K562 (cell line): ENCODE data around the gene CIAO2A. TPM values are rescaled to one million over a fixed set of nuclear protein-coding genes. Genes with fewer than 3 reads are reported as not detected.

Experiments used
- ATAC-seq: fragments of 200-7000 bp; cut with Tn5 transposase; 3 replicates; pipeline ENCODE4 v1.9.1; 2020; ENCODE audit warnings: moderate library complexity
- BruUV-seq: library from RNA; stranded (reverse); fragments of 400-500 nt; replicated peaks from 2 replicates; lab custom pipeline; 2021; lab: Mats Ljungman, UMichigan
- CTCF ChIA-PET: fragments of 300-600 bp; formaldehyde crosslinking; extraction: SDS; loops from one replicate; lab custom pipeline; 2021; ENCODE audit warnings: low intra/inter-chr PET ratio; lab: Yijun Ruan, JAX
- POLR2A ChIA-PET: fragments of 300-600, 350-650 bp; sonication (Branson Sonifier 250); formaldehyde crosslinking; extraction: SDS; loops from one replicate; lab custom pipeline; 2021; ENCODE audit warnings: antibody characterized with exemption, inconsistent platforms; lab: Yijun Ruan, JAX
- DNase-seq, 4 experiments: peaks; one replicate each; pipeline versions ENCODE4 v3.0.0 to v3.0.0-alpha.2; 2011 to 2018; ENCODE audit warnings: low spot score in 3 of 4, mixed read lengths in 3 of 4; ENCODE audit errors: extremely low read depth in 1 of 4
- FAIRE-seq: peaks from 2 replicates; lab custom pipeline; 2011; peaks lifted over from hg19 to GRCh38; lab: Jason Lieb, UNC
- H2AFZ ChIP-seq: 2 replicates; pipeline ENCODE4 v1.6.0; 2011; ENCODE audit warnings: low read depth, low read length, control low read depth, inconsistent platforms
- H3K27ac ChIP-seq: fragments of 200-600 bp; 3 replicates; pipeline ENCODE4 v1.8.0; 2011; ENCODE audit warnings: low read depth, mild to moderate bottlenecking, control low read depth, inconsistent platforms, low read length, moderate library complexity, mixed read lengths; ENCODE audit errors: extremely low read depth
- H3K27me3 ChIP-seq, 2 experiments: fragments of 300-600 bp in 1 of 2; 2 replicates in 1 of 2; 3 replicates in 1 of 2; pipeline versions ENCODE4 v1.6.0 to v1.8.0; 2011; ENCODE audit warnings: inconsistent platforms in 2 of 2, low read length in 2 of 2, mild to moderate bottlenecking in 1 of 2, mixed read lengths in 1 of 2, moderate library complexity in 1 of 2; ENCODE audit not compliant: control insufficient read depth in 2 of 2, insufficient read depth in 2 of 2
- H3K36me3 ChIP-seq: fragments of 300-600 bp; 3 replicates; pipeline ENCODE4 v1.8.0; 2011; ENCODE audit warnings: mild to moderate bottlenecking, low read length, inconsistent platforms; ENCODE audit not compliant: control insufficient read depth, insufficient read depth
- H3K4me1 ChIP-seq, 2 experiments: fragments of 200-600 bp in 1 of 2; replicated peaks in 1 of 2; 2 replicates in 1 of 2; 3 replicates in 1 of 2; pipeline versions ENCODE4 v1.5.1 to v1.8.0; 2011; ENCODE audit warnings: inconsistent platforms in 2 of 2, low read length in 2 of 2, mild to moderate bottlenecking in 1 of 2, mixed read lengths in 1 of 2, moderate library complexity in 1 of 2; ENCODE audit not compliant: control insufficient read depth in 2 of 2, insufficient read depth in 2 of 2
- H3K4me2 ChIP-seq: 2 replicates; pipeline ENCODE4 v1.6.1; 2011; ENCODE audit warnings: low read length, control low read depth, inconsistent platforms, mixed read lengths; ENCODE audit not compliant: insufficient read depth
- H3K4me3 ChIP-seq: fragments of 200-600 bp; sonication (generic), shearing (Covaris generic); 2 replicates; pipeline ENCODE4 v1.5.1; 2016; ENCODE audit warnings: control low read depth, inconsistent platforms
- H3K79me2 ChIP-seq: fragments of 200-600 bp; 3 replicates; pipeline ENCODE4 v1.8.0; 2011; ENCODE audit warnings: low read length, inconsistent platforms; ENCODE audit not compliant: control insufficient read depth, insufficient read depth
- H3K9ac ChIP-seq, 2 experiments: 2 replicates each; pipeline versions ENCODE4 v1.6.0 to v1.6.1; 2011; ENCODE audit warnings: low read depth in 2 of 2, low read length in 2 of 2, control low read depth in 1 of 2, inconsistent platforms in 1 of 2, mild to moderate bottlenecking in 1 of 2, mixed read lengths in 1 of 2; ENCODE audit not compliant: insufficient read depth in 1 of 2
- H3K9me1 ChIP-seq: one replicate; pipeline ENCODE4 v1.6.0; 2011; ENCODE audit warnings: inconsistent platforms, mild to moderate bottlenecking, low read length, moderate library complexity; ENCODE audit not compliant: control insufficient read depth, insufficient read depth
- H3K9me3 ChIP-seq: replicated peaks from 2 replicates; pipeline ENCODE4 v1.5.1; 2011; ENCODE audit warnings: low read depth, low read length, inconsistent platforms; ENCODE audit not compliant: control insufficient read depth, insufficient read depth
- H4K20me1 ChIP-seq: replicated peaks from 2 replicates; pipeline ENCODE4 v1.6.1; 2011; ENCODE audit warnings: low read length, inconsistent platforms, mixed read lengths; ENCODE audit not compliant: control insufficient read depth, insufficient read depth
- ATF7 ChIP-seq: fragments of 450-650 bp; IDR thresholded peaks from 2 replicates; pipeline ENCODE4 v1.7.1; 2014; ENCODE audit warnings: mild to moderate bottlenecking, moderate library complexity
- C11orf30 ChIP-seq: fragments of 450-650 bp; IDR thresholded peaks from 2 replicates; pipeline ENCODE4 v1.6.1; 2016; ENCODE audit warnings: low read depth, mild to moderate bottlenecking
- DPF2 ChIP-seq: fragments of 450-650 bp; IDR thresholded peaks from 2 replicates; pipeline ENCODE4 v1.6.1; 2016
- HOMEZ ChIP-seq: fragments of 250-450 bp; sonication (Bioruptor Pico); IDR thresholded peaks from 2 replicates; pipeline ENCODE4 v1.4.0; 2020; ENCODE audit warnings: mild to moderate bottlenecking, moderate library complexity
- JUN ChIP-seq, 2 experiments: sonication (generic) in 1 of 2; formaldehyde crosslinking in 1 of 2; IDR thresholded peaks; 2 replicates each; pipeline versions ENCODE4 v1.6.1 to v1.8.0; 2012 to 2022; ENCODE audit warnings: borderline replicate concordance in 2 of 2, mild to moderate bottlenecking in 2 of 2, improper control_type of control experiment in 1 of 2, low read depth in 1 of 2, low read length in 1 of 2, missing genetic modification reagents in 1 of 2
- MCM2 ChIP-seq: fragments of 450-650 bp; IDR thresholded peaks from 2 replicates; pipeline ENCODE4 v1.6.1; 2017; ENCODE audit warnings: low read depth, mild to moderate bottlenecking
- MEIS2 ChIP-seq: fragments of 450-650 bp; IDR thresholded peaks from 2 replicates; pipeline ENCODE4 v1.6.1; 2014; ENCODE audit warnings: mild to moderate bottlenecking; ENCODE audit not compliant: partially characterized antibody
- NFE2 ChIP-seq: IDR thresholded peaks from 2 replicates; pipeline ENCODE4 v1.6.1; 2014; ENCODE audit warnings: antibody characterized with exemption, low read depth
- NFE2L1 ChIP-seq: fragments of 450-650 bp; IDR thresholded peaks from 2 replicates; pipeline ENCODE4 v1.6.1; 2016; ENCODE audit warnings: missing genetic modification characterization, low read depth, mild to moderate bottlenecking, missing compliant biosample characterization, moderate library complexity, borderline replicate concordance
- NFIX ChIP-seq: fragments of 250-450 bp; sonication (Bioruptor Pico); IDR thresholded peaks from 2 replicates; pipeline ENCODE4 v1.4.0; 2020; ENCODE audit warnings: low read depth, mild to moderate bottlenecking, moderate library complexity
- PHB2 ChIP-seq: fragments of 450-650 bp; IDR thresholded peaks from 2 replicates; pipeline ENCODE4 v1.6.1; 2017; ENCODE audit warnings: low read depth
- RCOR1 ChIP-seq, 2 experiments: IDR thresholded peaks; 2 replicates each; pipeline ENCODE4 v1.6.1; 2012; ENCODE audit warnings: low read depth in 2 of 2, low read length in 2 of 2, borderline replicate concordance in 1 of 2, improper control_type of control experiment in 1 of 2
- SMC3 ChIP-seq: conservative IDR thresholded peaks from 2 replicates; pipeline ENCODE4 v1.6.1; 2011; ENCODE audit warnings: low read depth, low read length, improper control_type of control experiment; ENCODE audit not compliant: insufficient read depth
- WHSC1 ChIP-seq: IDR thresholded peaks from one replicate; pipeline ENCODE4 v1.6.1; 2012; ENCODE audit warnings: low read length, control low read depth, inconsistent platforms
- WGBS: fragments of 100-300 bp; shearing (Covaris generic); methylation state at CpG from one replicate; pipeline ENCODE4 v1.1.6; 2016; ENCODE audit warnings: low coverage, mixed read lengths; ENCODE audit not compliant: insufficient coverage; ENCODE audit errors: missing lambda C conversion rate; 5-methylcytosine and 5-hydroxymethylcytosine counted together
- in situ Hi-C: fragments of 300-500 bp; cut with MboI; formaldehyde crosslinking; loops from 4 replicates; pipeline ENCODE4 v1.15.0; 2018; ENCODE audit warnings: inconsistent platforms, mixed read lengths
- intact Hi-C: fragments of 100-400 bp; cut with micrococcal nuclease; formaldehyde crosslinking; loops from 2 replicates; pipeline ENCODE4 v1.14.2; 2022
- polyA plus RNA-seq, 8 experiments: library from polyadenylated mRNA; depleted of rRNA in 4 of 8; stranded (reverse) in 5 of 8; unstranded in 3 of 8; fragments of >200 nt; fragmentation: Nextera tagmentation in 2 of 8; fragmentation: Illumina TruSeq in 1 of 8; extraction: Ambion mirVana in 2 of 8; extraction: Trizol in 1 of 8; gene quantifications; 2 replicates each; pipeline versions ENCODE4 v1.2.1 to v1.2.3, GENCODE V29; 2011 to 2014; ENCODE audit warnings: inconsistent platforms in 1 of 8, missing spikeins in 1 of 8
- total RNA-seq, 7 experiments: library from RNA; depleted of rRNA in 6 of 7; stranded (reverse); fragments of >200 nt in 6 of 7; fragmentation: Illumina TruSeq in 2 of 7; extraction: Trizol in 2 of 7; gene quantifications; 2 replicates each; pipeline versions ENCODE4 v1.2.1 to v1.2.3, GENCODE V29; 2011 to 2021; ENCODE audit warnings: low replicate concordance in 1 of 7
- TF ChIP-seq, protein P1 (sequence below): fragments of 450-650 bp; IDR thresholded peaks from 2 replicates; pipeline ENCODE4 v1.6.1; 2017; ENCODE audit warnings: antibody characterized with exemption, mild to moderate bottlenecking

The CIAO2A gene
- total and polyA plus RNA-seq, 9 of the 15 experiments (the other 6 are each of a cell fraction or from before 2014, with no cell fraction given): 161 to 429 (median 313) TPM

GRCh38 chr15:64136347-64136746 is 42.7 kb upstream of the CIAO2A start:
- no peak overlapping the region for H3K9ac ChIP-seq

More at GRCh38 chr15:64136347-64136746, 42.7 kb upstream of the CIAO2A start:
- H3K4me2 ChIP-seq: no peak overlapping the region
- H2AFZ ChIP-seq: no peak overlapping the region
- H4K20me1 ChIP-seq: peaks cover 7% of the 10 kb centered on the region; the same call in 1 of the 2 replicates
- CTCF ChIA-PET: no interaction called here
- FAIRE-seq (no peak), ATAC-seq (no peak), DNase-seq (no peak)
- no peaks in the 10 kb centered on the region for H3K9me1 ChIP-seq
- WGBS: 92% methylated on average over 7 of the region's 7 CpGs
- H3K36me3 ChIP-seq: peaks cover 70% of the 10 kb centered on the region
- TF ChIP-seq NFE2L1 (no peak), NFIX (CRISPR knock-in tag) (no peak), NFE2 (no peak), MCM2 (no peak), ATF7 (no peak), C11orf30 (no peak), DPF2 (no peak), SMC3 (no peak), PHB2 (no peak), HOMEZ (CRISPR knock-in tag) (no peak), MEIS2 (no peak), JUN (IDR thresholded peaks at IDR 0.05; ENCODE audit: borderline replicate concordance, low read depth, low read length) (no peak), JUN (CRISPR knock-in tag; IDR thresholded peaks at IDR 0.05; ENCODE audit: borderline replicate concordance) (no peak), WHSC1 (no peak), RCOR1 (IDR thresholded peaks at IDR 0.05; ENCODE audit: borderline replicate concordance in 1 of 2, low read depth in 2 of 2, low read length in 2 of 2) (no peak)
- TF ChIP-seq, protein P1, sequence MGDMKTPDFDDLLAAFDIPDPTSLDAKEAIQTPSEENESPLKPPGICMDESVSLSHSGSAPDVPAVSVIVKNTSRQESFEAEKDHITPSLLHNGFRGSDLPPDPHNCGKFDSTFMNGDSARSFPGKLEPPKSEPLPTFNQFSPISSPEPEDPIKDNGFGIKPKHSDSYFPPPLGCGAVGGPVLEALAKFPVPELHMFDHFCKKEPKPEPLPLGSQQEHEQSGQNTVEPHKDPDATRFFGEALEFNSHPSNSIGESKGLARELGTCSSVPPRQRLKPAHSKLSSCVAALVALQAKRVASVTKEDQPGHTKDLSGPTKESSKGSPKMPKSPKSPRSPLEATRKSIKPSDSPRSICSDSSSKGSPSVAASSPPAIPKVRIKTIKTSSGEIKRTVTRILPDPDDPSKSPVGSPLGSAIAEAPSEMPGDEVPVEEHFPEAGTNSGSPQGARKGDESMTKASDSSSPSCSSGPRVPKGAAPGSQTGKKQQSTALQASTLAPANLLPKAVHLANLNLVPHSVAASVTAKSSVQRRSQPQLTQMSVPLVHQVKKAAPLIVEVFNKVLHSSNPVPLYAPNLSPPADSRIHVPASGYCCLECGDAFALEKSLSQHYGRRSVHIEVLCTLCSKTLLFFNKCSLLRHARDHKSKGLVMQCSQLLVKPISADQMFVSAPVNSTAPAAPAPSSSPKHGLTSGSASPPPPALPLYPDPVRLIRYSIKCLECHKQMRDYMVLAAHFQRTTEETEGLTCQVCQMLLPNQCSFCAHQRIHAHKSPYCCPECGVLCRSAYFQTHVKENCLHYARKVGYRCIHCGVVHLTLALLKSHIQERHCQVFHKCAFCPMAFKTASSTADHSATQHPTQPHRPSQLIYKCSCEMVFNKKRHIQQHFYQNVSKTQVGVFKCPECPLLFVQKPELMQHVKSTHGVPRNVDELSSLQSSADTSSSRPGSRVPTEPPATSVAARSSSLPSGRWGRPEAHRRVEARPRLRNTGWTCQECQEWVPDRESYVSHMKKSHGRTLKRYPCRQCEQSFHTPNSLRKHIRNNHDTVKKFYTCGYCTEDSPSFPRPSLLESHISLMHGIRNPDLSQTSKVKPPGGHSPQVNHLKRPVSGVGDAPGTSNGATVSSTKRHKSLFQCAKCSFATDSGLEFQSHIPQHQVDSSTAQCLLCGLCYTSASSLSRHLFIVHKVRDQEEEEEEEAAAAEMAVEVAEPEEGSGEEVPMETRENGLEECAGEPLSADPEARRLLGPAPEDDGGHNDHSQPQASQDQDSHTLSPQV: no peak
- POLR2A ChIA-PET: no interaction called here
- no TSS peak for BruUV-seq
- H3K9me3 ChIP-seq: no peaks in the 10 kb centered on the region
- no peak overlapping the region for H3K27ac ChIP-seq
- intact Hi-C loops (no loop called here), in situ Hi-C loops (no loop called here)
- no peaks in the 10 kb centered on the region for H3K27me3 ChIP-seq
- no peaks in the 10 kb centered on the region for H3K79me2 ChIP-seq
- H3K4me1 ChIP-seq: peaks cover 0 to 9% of the 10 kb centered on the region in 2 experiments; a peak in 3 of 5 replicates
- no peak overlapping the region for H3K4me3 ChIP-seq
